ES-I3 (cell line): ENCODE data around the gene SDCBP2.
A peak's percentile ranks its signal among the peaks of the same experiment; 100 is the strongest.

Source experiments
- H3K36me3 ChIP-seq: 2 replicates; pipeline ENCODE4 v1.6.1; 2013; ENCODE audit warnings: mild to moderate bottlenecking, low read length, control low read depth, moderate library complexity; ENCODE audit not compliant: insufficient read depth
- H3K4me1 ChIP-seq: 2 replicates; pipeline ENCODE4 v1.6.1; 2013; ENCODE audit warnings: mild to moderate bottlenecking, control low read depth, low read length; ENCODE audit not compliant: insufficient read depth
- H3K9ac ChIP-seq: 2 replicates; pipeline ENCODE4 v1.6.1; 2013; ENCODE audit warnings: low read depth, mild to moderate bottlenecking, low read length, moderate library complexity
- H3K9me3 ChIP-seq: 2 replicates; pipeline ENCODE4 v1.6.1; 2013; ENCODE audit warnings: mild to moderate bottlenecking, low read length, moderate library complexity; ENCODE audit not compliant: control insufficient read depth, insufficient read depth

Gene SDCBP2

GRCh38 chr20:1277529-1278322 lies 51.2 kb downstream of the SDCBP2 start:
- no peaks in the 10 kb centered on the region for H3K9me3 ChIP-seq

GRCh38 chr20:1275919-1276318 lies 53.0 kb downstream of the SDCBP2 start:
- no peaks in the 10 kb centered on the region for H3K4me1 ChIP-seq
- H3K9me3 ChIP-seq: no peaks in the 10 kb centered on the region
- H3K9ac ChIP-seq: no peak overlapping the region
- no peaks in the 10 kb centered on the region for H3K36me3 ChIP-seq

More at GRCh38 chr20:1277529-1278322, 51.2 kb downstream of the SDCBP2 start:
- H3K9ac ChIP-seq: no peak overlapping the region
- no peaks in the 10 kb centered on the region for H3K36me3 ChIP-seq
- no peaks in the 10 kb centered on the region for H3K4me1 ChIP-seq

- H3K36me3 ChIP-seq: no peaks in the 10 kb centered on the region
- H3K9ac ChIP-seq: no peak overlapping the region
- no peaks in the 10 kb centered on the region for H3K9me3 ChIP-seq
- no peaks in the 10 kb centered on the region for H3K4me1 ChIP-seq
Observed at GRCh38 chr20:1274485-1275311, 54.2 kb downstream of the SDCBP2 start.

GRCh38 chr20:1273366-1273765 lies 55.6 kb downstream of the SDCBP2 start:
- no peaks in the 10 kb centered on the region for H3K36me3 ChIP-seq
- H3K4me1 ChIP-seq: no peaks in the 10 kb centered on the region
- no peaks in the 10 kb centered on the region for H3K9me3 ChIP-seq
- no peak overlapping the region for H3K9ac ChIP-seq

GRCh38 chr20:1272368-1273100 lies 56.4 kb downstream of the SDCBP2 start:
- Histone ChIP-seq H3K36me3 (no peaks in the 10 kb centered on the region), H3K9ac (no peak overlapping the region), H3K4me1 (peaks cover 7% of the 10 kb centered on the region; the same call in 1 of the 2 replicates), H3K9me3 (no peaks in the 10 kb centered on the region)

GRCh38 chr20:1269850-1270249 lies 59.1 kb downstream of the SDCBP2 start:
- Histone ChIP-seq H3K36me3 (no peaks in the 10 kb centered on the region), H3K9ac (no peak overlapping the region), H3K9me3 (no peaks in the 10 kb centered on the region), H3K4me1 (peaks cover 13% of the 10 kb centered on the region; the same call in 1 of the 2 replicates)

- Histone ChIP-seq H3K9ac (no peak overlapping the region), H3K36me3 (no peaks in the 10 kb centered on the region), H3K9me3 (no peaks in the 10 kb centered on the region), H3K4me1 (peaks cover 13% of the 10 kb centered on the region; the same call in 1 of the 2 replicates)
Observed at GRCh38 chr20:1269235-1269634, 59.7 kb downstream of the SDCBP2 start.

- H3K9me3 ChIP-seq: no peaks in the 10 kb centered on the region
- H3K9ac ChIP-seq: no peak overlapping the region
- H3K36me3 ChIP-seq: no peaks in the 10 kb centered on the region
- H3K4me1 ChIP-seq: peaks cover 17% of the 10 kb centered on the region
Observed at GRCh38 chr20:1267809-1268374, 61.0 kb downstream of the SDCBP2 start.

- Histone ChIP-seq H3K4me1 (peaks cover 17% of the 10 kb centered on the region), H3K36me3 (no peaks in the 10 kb centered on the region), H3K9ac (peak overlapping the region; percentile 82), H3K9me3 (no peaks in the 10 kb centered on the region)
Observed at GRCh38 chr20:1267161-1267560, 61.8 kb downstream of the SDCBP2 start.

- no peaks in the 10 kb centered on the region for H3K36me3 ChIP-seq
- H3K9me3 ChIP-seq: no peaks in the 10 kb centered on the region
- H3K9ac ChIP-seq: peak within 1 kb of the TSS; percentile 82
- H3K4me1 ChIP-seq: peaks cover 17% of the 10 kb centered on the region
Observed at GRCh38 chr20:1266167-1266973, 62.6 kb downstream of the SDCBP2 start, which contains the start of gene SNPH. Gene SNPH, plus strand, starts transcription at chr20:1266294. Its CDS starts 29,946 bp downstream, at chr20:1296240.

GRCh38 chr20:1265916-1266166 lies 63.1 kb downstream of the SDCBP2 start:
- H3K9ac ChIP-seq: peak overlapping the region; percentile 82
- H3K36me3 ChIP-seq: no peaks in the 10 kb centered on the region
- peaks cover 17% of the 10 kb centered on the region for H3K4me1 ChIP-seq
- no peaks in the 10 kb centered on the region for H3K9me3 ChIP-seq

- Histone ChIP-seq H3K4me1 (peaks cover 17% of the 10 kb centered on the region), H3K36me3 (no peaks in the 10 kb centered on the region), H3K9ac (peak overlapping the region; percentile 82), H3K9me3 (no peaks in the 10 kb centered on the region)
Observed at GRCh38 chr20:1265226-1265915, 63.6 kb downstream of the SDCBP2 start.

GRCh38 chr20:1264727-1265126 lies 64.2 kb downstream of the SDCBP2 start:
- Histone ChIP-seq H3K36me3 (no peaks in the 10 kb centered on the region), H3K4me1 (peaks cover 17% of the 10 kb centered on the region), H3K9ac (no peak overlapping the region), H3K9me3 (no peaks in the 10 kb centered on the region)
